ENCODE measurements around the gene PPP2R2B. TPM values are rescaled to one million over a fixed set of nuclear protein-coding genes. Genes with fewer than 3 reads are reported as not detected.

PPP2R2B gene
- total and polyA plus RNA-seq, 2 of the 4 experiments (the other 2 are of a cell fraction): not detected

- no peak overlapping the region for H2BK20ac ChIP-seq (ENCODE audit: low read depth, low read length)
- H3K36me3 ChIP-seq (ENCODE audit: control insufficient read depth, insufficient read depth, low read length): no peaks in the 10 kb centered on the region
- no peak overlapping the region for H3K23ac ChIP-seq (ENCODE audit: low read depth, low read length)
- no peak overlapping the region for H3K14ac ChIP-seq (replicated peaks; ENCODE audit: low read depth, low read length)
- H2BK120ac ChIP-seq (ENCODE audit: low read depth, low read length): no peak overlapping the region
- H4K8ac ChIP-seq (ENCODE audit: low read depth in 2 of 2, low read length in 2 of 2): no peak overlapping the region
- no peak overlapping the region for H3K18ac ChIP-seq (ENCODE audit: low read depth, low read length)
- H4K91ac ChIP-seq (ENCODE audit: insufficient read depth, low read depth, low read length): no peak overlapping the region
- no peaks in the 10 kb centered on the region for H3K9me1 ChIP-seq (ENCODE audit: insufficient read depth, low read length)
- ChIA-PET POLR2A (ENCODE audit: unreplicated experiment) (no interaction called here), CTCF (interaction anchor here (0.6 kb wide), 1 partner anchor 118 kb away, joined by 3 read pairs; no protein-coding TSS in a partner anchor)
- H3K4ac ChIP-seq (ENCODE audit: low read depth, low read length): no peak overlapping the region
- H3K4me3 ChIP-seq (ENCODE audit: insufficient read depth, low read depth, low read length): no peak overlapping the region
- no peaks in the 10 kb centered on the region for H3K4me1 ChIP-seq (ENCODE audit: control insufficient read depth, insufficient read depth, low read length)
- H3K9ac ChIP-seq (ENCODE audit: low read depth, low read length): no peak overlapping the region
- H3K9me3 ChIP-seq (ENCODE audit: control insufficient read depth, insufficient read depth, low read length): no peaks in the 10 kb centered on the region
- H3K56ac ChIP-seq (ENCODE audit: extremely low read depth, insufficient read depth, low read length): no peak overlapping the region
- no peak overlapping the region for H2BK5ac ChIP-seq (ENCODE audit: low read depth, low read length, poor library complexity, severe bottlenecking)
- no peak overlapping the region for H2BK15ac ChIP-seq (ENCODE audit: low read depth, low read length)
- H2AK9ac ChIP-seq (replicated peaks; ENCODE audit: low read depth, low read length, poor library complexity): no peak overlapping the region
- no CpG with 5 or more reads among the region's 3 CpGs for WGBS, 2 experiments (ENCODE audit: extremely low coverage in 2 of 2, insufficient read length in 1 of 2)
- H3K79me1 ChIP-seq (ENCODE audit: low read depth in 1 of 2, low read length in 2 of 2): no peaks in the 10 kb centered on the region
- BruUV-seq (replicated peaks): no TSS peak
- no peaks in the 10 kb centered on the region for H4K20me1 ChIP-seq (ENCODE audit: insufficient read depth, low read length)
- no peak overlapping the region for H4K5ac ChIP-seq (ENCODE audit: low read depth, low read length)
- no peak overlapping the region for H3K27ac ChIP-seq (ENCODE audit: insufficient read depth, low read length)
- H2AK5ac ChIP-seq (ENCODE audit: low read depth, low read length): no peak overlapping the region
- ATAC-seq (ENCODE audit: low read depth): no peak
- H2AFZ ChIP-seq (replicated peaks; ENCODE audit: low read length, poor library complexity): no peak overlapping the region
- intact Hi-C loops (cut with micrococcal nuclease): no loop called here
- in situ Hi-C loops (cut with MboI; ENCODE audit: low sequenced_read_pairs): no loop called here
- no peaks in the 10 kb centered on the region for H3K27me3 ChIP-seq (ENCODE audit: control insufficient read depth, insufficient read depth, low read length)
- no peak overlapping the region for H3K4me2 ChIP-seq (ENCODE audit: low read depth, low read length)
- dilution Hi-C loops (cut with HindIII; ENCODE audit: low sequenced_read_pairs, unreplicated experiment): no loop called here
- DNase-seq: no peak
- TF ChIP-seq RFX5 (IDR thresholded peaks at IDR 0.05; ENCODE audit: low read depth, low read length) (no peak), RAD21 (IDR thresholded peaks at IDR 0.05; ENCODE audit: low read length) (no peak), CHD1 (IDR thresholded peaks at IDR 0.05; ENCODE audit: low read depth, low read length) (no peak), BHLHE40 (IDR thresholded peaks at IDR 0.05; ENCODE audit: low read depth, low read length) (no peak), NFE2L2 (IDR thresholded peaks at IDR 0.05; ENCODE audit: low read depth, low read length) (no peak), MAFK (IDR thresholded peaks at IDR 0.05; ENCODE audit: low read depth, low read length) (no peak), CTCF (conservative IDR thresholded peaks at IDR 0.05; ENCODE audit: low read depth, low read length) (no peak), SMC3 (IDR thresholded peaks at IDR 0.05; ENCODE audit: low read depth, low read length) (no peak), POLR2A (IDR thresholded peaks at IDR 0.05; ENCODE audit: low read depth, low read length) (no peak)
Observed at GRCh38 chr5:146699138-146699537, 179.4 kb downstream of the PPP2R2B start.
